Tibial nerve (tissue), 3 donors: ENCODE measurements around the gene BCCIP.

Source experiments
- POLR2A ChIP-seq, 2 donors: fragments of 450-650 bp; IDR thresholded peaks; one replicate each; pipeline ENCODE4 v1.6.1; 2017; ENCODE audit warnings: antibody characterized with exemption in 2 of 2, mild to moderate bottlenecking in 2 of 2, moderate library complexity in 2 of 2
- TF ChIP-seq, protein P1 (sequence below), 5 experiments: fragments of 200-600 bp in 3 of 5; fragments of 450-650 bp in 2 of 5; sonication (generic) in 3 of 5; IDR thresholded peaks; one replicate each; pipeline ENCODE4 v1.5.1; 2016 to 2019; ENCODE audit warnings: antibody characterized with exemption in 5 of 5, mild to moderate bottlenecking in 3 of 5, moderate library complexity in 2 of 5

GRCh38 chr10:125795637-125796190, 27.6 kb upstream of the BCCIP start:
- TF ChIP-seq POLR2A (IDR thresholded peaks at IDR 0.05): no peak
- TF ChIP-seq, protein P1, sequence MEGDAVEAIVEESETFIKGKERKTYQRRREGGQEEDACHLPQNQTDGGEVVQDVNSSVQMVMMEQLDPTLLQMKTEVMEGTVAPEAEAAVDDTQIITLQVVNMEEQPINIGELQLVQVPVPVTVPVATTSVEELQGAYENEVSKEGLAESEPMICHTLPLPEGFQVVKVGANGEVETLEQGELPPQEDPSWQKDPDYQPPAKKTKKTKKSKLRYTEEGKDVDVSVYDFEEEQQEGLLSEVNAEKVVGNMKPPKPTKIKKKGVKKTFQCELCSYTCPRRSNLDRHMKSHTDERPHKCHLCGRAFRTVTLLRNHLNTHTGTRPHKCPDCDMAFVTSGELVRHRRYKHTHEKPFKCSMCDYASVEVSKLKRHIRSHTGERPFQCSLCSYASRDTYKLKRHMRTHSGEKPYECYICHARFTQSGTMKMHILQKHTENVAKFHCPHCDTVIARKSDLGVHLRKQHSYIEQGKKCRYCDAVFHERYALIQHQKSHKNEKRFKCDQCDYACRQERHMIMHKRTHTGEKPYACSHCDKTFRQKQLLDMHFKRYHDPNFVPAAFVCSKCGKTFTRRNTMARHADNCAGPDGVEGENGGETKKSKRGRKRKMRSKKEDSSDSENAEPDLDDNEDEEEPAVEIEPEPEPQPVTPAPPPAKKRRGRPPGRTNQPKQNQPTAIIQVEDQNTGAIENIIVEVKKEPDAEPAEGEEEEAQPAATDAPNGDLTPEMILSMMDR (IDR thresholded peaks at IDR 0.05): no peak
